CD1c-positive myeloid dendritic cell (primary cell): ENCODE data around the gene DLL3.

ENCODE experiments used
- DNase-seq: peaks from one replicate; pipeline ENCODE4 v3.0.0-alpha.2; 2016; ENCODE audit errors: extremely low spot score

DLL3 gene

DNA sequence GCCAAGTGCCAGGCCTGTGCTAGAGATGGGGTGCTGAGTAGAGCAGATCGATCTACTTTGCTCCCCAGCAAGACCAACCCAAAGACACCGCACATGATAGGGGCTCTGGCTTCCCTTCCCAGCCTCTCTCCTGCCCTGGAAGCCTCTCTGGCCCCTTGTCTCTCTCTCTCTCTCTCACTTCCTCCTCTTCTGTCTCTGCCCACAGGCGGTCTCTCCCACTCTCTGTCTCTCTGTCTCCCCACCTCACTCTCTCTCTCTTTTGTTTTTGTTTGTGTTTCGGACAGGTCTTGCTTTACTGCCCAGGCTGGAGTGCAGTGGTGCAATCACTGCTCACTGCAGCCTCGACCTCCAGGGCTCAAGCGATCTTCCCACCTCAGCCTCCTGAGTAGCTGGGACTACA, 17.5 kb downstream of the DLL3 start:
- peak; percentile 43 for DNase-seq

DNA sequence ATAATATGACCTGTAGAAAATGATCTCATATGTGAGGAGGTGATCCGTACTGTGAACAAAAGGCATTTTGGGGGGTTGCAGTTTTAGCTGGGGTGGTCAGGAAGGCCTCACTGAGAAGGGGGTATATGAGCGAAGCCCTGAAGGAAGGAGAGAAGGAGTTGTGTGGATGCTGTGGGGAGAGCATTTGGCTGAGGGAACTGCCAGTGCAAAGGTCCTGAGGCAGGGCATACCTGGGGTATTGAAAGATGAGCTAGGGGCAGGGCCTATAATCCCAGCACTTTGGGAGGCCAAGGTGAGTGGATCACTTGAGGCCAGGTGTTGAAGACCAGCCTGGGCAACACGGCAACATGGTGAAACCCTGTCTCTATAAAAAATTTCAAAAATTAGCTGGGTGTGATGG, 18.7 kb downstream of the DLL3 start:
- no peak for DNase-seq

DNA sequence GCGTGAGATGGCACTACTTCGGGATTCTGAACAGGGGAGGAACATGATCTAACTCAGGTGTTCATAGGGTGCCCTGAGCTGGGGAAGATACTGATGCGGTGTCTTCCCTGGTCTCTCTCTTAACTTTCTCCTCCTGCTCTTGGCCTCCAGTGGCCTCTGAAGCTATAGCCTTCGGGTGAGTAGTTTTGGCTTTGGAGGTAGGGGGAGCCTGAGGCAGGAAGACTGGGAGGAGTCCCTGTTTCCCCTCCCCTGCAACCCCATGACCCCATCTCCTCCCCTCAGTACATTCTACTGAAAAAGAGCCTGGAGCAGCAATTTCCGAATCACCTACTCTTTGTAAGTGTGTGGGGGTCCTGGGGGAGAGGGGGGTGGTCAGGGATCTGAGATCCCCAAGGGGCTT, 19.7 kb downstream of the DLL3 start:
- DNase-seq, result no peak

DNA sequence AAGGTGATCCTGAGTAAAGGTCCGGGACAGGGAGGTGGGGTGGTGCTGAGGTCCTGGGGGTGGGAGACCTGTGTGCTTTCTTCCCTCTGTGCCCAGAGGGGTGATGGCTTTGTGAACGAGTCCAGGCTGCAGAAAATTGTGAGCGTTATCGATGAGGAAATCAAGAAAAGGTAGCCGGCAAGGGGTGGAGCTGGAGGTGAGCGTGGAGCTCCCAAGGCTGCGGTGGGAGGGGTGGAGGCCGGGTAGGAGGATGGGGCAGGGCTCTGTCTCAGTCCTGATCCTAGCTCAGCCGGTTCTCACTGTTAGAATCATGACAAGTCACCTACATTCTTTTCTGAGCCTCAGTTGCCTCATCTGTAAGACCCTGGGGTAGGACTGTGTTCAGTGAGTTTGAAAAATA, 20.2 kb downstream of the DLL3 start:
- DNase-seq, result no peak

DNA sequence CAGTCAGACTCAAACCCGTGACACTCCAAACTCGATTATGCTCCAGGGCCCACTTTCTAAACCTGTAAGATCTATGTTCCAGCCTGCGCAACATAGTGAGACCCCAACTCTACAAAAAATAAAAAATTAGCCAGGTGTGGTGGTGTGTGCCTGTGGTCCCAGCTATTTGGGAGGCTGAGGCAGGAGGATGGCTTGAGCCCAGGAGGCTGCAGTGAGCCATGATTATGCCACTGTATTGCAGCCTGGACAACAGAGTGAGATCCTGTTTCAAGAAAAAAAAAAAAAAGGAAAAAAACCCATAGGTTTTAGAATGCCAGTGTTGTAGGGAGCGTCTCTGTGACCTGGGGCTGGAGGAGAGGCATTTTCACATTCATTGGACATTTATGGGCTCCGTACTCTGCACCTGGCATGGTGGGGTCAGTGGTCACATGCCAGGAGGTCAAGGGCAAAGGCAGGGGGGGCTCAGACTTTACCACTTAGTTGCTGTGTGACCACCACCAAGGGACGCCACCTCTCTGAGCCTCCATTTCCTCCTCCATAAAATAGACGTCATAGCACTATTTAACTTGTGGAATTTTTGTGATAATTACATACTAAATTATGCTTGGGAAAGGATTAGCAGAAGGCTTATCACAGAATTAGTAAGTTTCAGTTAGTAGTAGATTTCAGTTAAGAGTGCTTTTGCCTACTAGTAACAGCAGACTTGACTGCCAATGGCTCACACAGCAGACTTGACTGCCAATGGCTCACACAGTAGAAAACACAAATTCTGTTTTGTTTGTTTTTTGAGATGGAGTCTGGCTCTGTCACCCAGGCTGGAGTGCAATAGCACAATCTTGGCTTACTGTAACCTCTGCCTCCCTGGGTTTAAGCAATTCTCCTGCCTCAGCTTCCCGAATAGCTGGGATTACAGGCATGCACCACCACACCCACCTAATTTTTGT, 22.1 kb downstream of the DLL3 start:
- DNase-seq, result no peak

DNA sequence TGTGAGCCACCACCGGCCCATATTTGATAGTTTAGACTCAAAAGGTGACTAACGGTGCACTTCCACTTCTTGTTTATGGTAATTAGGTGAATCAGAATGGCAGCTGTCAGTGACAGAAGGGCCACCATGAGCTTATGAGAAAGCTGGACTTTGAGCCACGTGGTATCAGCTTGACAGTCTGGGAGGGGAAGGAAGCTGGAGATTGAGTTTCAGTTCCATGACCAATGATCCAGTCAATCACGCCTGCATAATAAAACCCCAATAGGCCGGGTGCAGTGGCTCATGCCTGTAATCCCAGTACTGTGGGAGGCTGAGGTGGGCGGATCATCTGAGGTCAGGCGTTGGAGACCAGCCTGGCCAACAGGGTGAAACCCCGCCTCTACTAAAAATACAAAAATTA, 25.7 kb downstream of the DLL3 start:
- peak; percentile 95 for DNase-seq

DNA sequence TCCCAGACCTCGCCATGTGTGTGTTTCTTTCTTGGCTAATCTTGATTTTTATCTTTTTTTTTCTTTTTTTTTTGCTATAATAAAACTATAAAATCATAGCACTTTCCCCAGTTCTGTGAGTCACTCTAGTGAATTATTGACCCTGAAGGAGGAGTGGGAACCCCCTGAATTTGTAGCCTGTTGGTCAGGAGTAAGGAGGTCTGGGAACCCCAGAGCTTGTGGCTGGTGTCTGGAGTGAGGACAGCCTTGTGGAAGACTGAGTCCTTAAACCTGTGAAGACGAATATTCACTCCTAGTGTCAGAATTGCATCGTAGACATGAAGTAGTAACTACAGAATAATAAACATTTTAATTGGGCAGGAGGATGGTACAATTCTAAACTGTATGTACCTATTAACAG, 26.5 kb downstream of the DLL3 start:
- no peak for DNase-seq

DNA sequence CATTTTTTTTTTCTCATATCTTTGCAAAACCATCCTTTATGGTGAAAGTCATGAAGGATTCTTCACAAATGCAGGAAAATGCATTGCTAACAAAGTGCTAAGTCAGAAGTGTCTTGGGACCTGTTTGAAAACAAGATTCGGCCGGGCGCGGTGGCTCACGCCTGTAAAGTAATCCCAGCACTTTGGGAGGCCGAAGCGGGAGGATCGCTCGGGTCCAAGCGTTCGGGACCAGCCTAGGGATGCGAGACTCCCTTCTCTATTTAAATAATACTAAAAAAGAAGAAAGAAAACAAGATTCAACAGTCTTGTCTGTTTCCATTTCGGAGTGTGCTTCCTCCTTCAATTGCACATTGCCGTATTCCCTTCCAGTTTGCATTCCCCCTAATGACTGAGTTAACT, 33.1 kb downstream of the DLL3 start:
- DNase-seq, result no peak

DNA sequence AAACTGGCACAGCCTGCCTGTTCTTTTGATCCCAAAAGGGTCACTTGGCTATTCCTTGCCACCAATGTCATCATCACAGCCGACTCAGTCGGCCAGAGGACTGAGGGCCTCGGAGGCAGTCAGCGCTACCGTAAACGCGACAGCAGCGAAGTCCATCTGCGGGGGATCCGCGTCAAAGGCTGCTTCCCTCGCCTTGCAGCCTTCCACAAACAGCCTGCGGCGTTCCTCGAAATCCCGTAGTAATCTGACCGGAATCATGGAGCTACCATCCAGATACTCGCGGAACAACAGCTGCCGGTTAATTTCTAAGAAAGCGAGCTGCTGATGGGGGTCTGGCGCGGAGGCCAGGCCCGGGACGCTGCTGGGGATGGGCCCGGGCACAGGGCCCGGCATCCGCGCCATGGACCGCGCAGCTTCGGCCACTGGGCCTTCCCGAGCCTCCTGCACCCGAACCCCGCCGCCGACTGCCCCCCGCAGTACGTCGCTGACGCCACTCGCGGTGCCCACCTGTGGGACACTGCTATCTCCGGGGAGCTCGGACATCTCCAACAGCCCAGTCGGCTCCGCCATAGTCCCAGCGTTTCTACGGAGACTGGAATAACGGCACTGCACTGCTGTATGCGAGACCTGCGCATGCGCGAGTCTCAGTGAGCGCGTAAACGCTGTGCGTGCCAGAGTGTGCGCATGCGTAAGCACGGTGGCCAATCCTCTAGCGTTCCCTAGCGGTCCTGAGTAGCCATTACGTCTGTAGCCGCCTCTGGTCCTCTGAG, 33.7 kb downstream of the DLL3 start, which contains the start of gene EID2B:
EID2B (minus strand) TSS at position 620 of the 770 bp plus-strand sequence; CDS start at position 570, 50 bp downstream.
- DNase-seq, result peak; percentile 100

DNA sequence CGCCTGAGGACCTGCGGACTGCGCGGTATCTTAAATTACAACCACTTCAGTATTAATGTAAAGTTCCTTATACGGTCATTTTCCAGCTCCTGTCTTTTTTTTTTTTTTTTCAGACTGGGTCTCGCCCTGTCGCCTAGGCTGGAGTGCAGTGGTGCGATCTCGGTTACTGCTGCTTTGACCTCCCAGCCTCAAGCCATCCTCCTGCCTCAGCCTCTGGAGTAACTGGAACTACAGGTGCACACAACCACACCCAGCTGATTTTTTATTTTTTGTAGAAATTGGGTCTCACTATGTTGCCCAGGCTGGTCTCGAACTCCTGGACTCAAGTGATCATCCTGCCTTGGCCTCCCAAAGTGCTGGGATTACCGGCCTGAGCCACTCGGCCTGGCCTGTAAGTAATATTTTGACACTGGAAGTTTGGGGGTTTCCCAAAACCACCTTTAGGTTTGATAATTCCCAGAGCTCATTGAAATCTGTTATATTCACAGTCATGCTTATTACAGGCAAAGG, 34.3 kb downstream of the DLL3 start:
- DNase-seq, result no peak

DNA sequence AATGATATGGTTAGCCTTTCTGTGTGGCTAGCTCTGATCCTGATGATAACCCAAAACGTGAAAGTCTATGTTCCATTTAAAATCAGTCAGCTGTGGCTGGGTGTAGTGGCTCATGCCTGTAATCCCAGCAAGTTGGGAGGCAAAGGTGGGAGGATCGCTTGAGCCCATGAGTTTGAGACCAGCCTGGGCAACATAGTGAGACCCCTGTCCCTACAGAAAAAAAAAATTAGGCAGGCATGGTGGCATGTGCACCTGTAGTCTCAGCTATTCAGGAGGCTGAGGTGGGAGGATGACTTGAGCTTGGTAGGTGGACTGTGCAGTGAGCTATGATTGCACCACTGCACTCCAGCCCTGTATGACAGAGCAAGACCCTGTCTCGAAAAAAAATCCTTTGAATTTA, 35.0 kb downstream of the DLL3 start:
- no peak for DNase-seq

DNA sequence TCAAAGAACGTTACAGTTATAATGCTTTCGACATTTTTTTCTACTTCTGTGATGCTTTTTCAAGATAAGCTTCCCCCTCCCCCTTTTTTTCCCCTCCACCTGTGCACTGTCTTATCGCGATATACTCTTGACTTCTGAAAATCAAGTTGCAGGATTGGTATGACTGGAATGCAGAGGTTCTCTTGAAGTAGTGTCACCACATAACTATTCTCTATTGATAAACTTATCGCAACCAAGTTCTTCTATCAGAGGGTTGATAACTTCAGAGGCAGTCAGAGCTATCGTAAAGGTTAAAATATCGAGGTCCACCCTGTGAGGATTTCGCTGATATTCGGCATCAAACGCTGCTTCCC, 40.4 kb downstream of the DLL3 start:
- no peak for DNase-seq

DNA sequence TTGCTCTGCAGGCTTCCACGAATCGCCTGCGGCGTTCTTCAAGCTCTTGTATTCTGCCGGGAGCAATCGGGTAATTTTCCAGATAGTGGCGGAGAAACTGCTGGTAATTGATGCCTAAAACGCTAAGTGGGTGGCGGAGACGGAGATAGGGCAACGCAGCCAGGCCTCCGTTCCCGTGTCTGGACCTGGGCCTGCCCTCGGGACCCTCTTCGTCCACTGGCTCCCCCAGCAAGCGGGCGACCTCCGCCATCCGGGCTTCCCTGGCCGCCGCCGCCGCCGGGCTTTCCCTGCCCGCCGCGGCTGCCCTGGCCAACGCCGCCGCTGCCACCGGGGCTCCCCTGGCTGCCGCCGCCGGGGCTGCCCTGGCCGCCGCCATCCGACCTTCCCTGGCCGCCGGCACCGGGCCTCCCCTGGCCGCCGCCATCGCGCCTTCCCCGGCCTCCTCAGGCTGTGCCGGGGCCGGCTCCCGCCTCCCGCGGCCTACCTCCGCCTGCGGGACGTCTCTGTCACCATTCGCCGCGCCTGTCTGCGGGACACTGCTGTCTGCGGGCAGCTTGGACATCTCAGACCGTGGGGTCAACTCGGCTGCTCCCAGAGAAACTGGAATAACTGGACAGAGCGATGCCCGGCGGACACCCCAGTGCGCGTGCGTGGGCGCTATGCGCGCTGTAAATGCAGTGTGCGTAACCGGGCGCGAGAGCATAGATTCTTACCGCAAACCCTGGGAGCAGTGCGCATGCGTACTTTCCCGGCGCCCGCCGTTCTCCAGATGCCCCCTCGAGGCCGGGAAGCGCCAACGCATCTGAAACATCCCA, 41.0 kb downstream of the DLL3 start, which contains the start of gene EID2:
EID2 (minus strand) TSS at position 644 of the 815 bp plus-strand sequence; CDS start at position 562, 82 bp downstream.
- DNase-seq, result peak; percentile 98

DNA sequence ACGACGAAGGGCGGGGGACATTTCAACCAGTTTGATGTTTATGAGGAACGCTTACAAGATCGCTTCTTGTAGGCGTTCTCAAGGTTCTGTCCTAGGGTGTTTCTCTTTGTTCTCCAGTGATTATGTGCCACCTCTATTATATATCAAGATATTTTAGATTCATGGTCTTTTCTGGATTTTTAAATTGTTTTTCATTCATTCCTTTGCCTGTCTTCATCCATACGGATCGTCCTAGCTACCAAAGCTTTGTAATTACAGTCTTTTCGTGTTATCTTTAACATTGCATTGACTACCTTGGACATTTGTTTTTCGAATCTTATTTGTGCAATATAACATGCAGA, 41.6 kb downstream of the DLL3 start:
- no peak for DNase-seq

DNA sequence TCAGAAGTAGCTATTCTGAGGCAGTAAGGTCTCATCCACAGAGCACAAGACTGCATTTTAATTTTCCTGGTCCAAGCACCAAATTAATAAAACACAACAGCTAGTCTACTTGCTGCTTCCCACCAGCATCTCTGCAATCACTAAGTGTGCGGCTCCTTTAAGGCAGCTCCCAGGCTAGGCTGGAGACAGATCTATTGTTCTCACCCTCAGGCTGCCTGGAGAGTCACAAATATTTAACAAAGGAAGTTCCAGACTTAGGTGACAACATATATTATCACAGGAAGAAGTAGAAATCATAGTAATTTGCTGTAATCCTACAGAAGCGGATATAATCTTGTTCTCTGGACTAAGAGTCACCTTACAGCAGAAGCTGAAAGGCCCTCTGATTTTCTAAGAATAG, 43.5 kb downstream of the DLL3 start:
- DNase-seq, result no peak

DNA sequence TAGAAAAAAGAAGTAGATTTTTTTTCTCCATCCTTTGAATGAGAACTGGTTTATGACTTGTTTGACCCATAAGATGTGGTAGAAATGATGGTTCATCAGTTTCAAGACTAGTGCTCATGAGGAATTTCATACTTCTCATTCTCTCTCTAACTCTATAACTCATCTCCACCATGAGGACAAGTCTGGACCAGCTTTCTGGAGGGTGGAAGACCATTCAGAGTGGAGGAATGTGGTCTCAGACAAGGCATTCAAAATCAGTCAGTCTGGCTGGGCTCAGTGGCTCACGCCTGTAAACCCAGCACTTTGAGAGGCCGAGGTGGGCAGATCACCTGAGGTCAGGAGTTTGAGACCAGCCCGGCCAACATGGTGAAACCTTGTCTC, 44.7 kb downstream of the DLL3 start:
- DNase-seq, result no peak

DNA sequence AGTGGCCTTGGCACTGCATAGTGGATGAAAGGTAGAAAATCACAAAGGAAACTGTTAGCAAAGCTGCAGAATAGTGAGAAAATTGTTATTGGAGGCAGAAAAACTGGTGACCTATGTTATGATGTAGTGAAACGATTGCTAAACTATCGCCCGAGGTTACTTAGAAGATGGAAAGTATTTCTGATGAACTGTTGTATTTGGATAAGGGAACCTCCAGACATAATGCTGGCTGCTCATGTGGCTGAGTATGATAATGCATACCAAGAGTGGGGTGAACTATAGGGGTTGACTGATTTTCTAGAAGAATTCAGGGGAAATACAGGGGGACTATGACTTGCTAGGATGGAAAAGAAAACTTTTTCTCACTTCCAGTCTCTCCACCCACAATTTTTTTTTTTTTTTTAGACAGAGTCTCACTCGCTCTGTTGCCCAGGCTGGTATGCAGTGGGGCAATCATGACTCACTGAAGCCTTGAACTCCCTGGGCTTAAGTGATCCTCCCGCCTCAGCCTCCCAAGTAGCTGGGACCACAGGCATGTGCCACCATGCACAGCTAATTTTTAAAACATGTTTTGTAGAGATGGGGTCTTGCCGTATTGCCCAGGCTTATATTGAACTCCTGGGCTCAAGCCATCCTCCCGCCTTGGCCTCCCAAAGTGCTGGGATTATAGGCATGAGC, 45.6 kb downstream of the DLL3 start:
- DNase-seq, result no peak

DNA sequence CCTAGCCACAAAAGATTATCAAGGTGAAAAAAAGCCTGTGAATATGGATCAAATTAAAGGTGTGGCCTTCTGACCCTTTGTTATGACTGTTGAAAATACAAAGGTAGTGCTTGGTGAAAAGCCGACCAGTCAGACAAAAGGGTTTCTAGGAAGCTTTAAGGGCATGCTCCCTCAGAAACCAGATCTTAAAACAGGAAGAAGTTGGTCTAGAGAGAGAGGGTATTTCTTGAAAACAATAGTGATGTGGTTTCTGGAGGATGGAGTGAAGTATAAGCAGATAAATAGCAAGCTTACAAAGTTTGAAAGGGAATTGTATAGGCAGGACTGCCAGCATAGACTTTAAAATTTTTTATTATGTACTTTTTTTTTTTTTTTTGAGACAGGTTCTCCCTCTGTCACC, 46.2 kb downstream of the DLL3 start:
- no peak for DNase-seq

DNA sequence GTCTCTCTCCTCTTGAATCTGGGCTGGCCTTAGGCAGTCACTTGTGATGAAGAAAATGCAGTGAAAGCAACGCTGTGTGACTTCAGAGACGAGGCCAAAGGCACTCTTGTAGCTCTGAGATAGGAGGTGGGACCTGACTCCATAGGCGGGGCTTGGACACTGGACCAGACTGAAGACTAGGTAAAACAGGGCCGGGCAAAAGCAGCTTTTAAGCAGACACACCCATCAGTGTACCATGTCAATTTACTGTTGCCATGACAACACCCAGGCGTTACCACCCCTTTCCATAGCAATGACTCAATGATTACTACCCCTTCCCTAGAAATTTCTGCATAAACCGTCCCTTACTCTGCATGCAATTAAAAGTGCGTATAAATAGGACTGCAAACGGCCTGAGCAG, 47.9 kb downstream of the DLL3 start:
- no peak for DNase-seq

DNA sequence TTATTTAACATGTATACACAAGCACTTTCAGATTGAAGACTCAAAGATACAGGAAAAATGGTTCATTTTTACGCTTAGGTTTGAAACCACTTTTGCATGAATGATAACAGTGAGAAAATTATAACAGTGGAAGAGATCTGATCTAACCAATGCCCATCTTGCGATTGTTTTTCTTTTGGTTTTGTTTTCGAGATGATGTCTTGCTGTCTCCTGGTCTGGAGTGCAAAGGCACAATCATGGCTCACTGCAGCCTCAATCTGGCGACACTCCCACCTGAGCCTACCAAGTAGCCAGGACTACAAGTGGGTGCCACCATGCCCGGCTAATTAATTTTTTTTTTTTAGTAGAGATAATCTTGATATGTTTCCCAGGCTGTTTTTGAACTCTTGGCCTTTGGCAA, 51.5 kb downstream of the DLL3 start:
- no peak for DNase-seq

DNA sequence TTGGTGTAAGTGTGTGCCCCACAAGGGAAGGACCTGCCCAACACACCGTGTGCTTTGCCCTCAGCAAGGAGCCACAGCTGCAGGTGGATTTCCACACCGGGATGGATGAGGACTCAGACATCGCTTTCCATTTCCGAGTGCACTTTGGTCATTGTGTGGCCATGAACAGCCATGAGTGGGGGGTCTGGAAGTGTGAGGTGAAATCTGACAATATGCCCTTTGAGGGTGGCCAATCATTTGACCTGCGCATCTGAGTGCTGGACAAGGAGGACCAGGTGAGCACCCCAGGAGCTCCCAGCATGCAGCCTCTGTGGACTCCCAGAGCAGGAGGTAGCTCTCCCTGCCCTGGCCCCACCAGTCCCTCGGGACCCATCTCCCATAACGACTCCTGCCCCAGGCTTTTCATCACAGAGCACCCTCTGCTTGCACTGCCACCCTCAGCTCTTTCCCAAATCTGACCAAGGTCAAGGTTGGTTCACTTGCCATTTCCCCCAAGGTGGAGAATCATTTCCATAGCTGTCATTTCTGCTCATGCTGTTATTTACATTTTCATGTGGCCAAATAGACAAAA, 54.4 kb downstream of the DLL3 start:
- DNase-seq, result no peak
